Liver (tissue), 9 donors: ENCODE measurements around the gene FNBP1. TPM values are rescaled to one million over a fixed set of nuclear protein-coding genes. Genes with fewer than 3 reads are reported as not detected.

Experiments
- DNase-seq: peaks from one replicate; pipeline ENCODE4 v3.0.0-alpha.2; 2017; ENCODE audit warnings: low spot score
- H3K27ac ChIP-seq, 2 donors: one replicate each; pipeline ENCODE4 v1.7.0; 2013; ENCODE audit warnings: inconsistent platforms in 2 of 2, low read length in 2 of 2, control low read depth in 1 of 2, low read depth in 1 of 2, mild to moderate bottlenecking in 1 of 2
- H3K27me3 ChIP-seq, 4 donors: one replicate each; pipeline versions ENCODE4 v1.6.1 to v1.7.0; 2013; ENCODE audit warnings: low read length in 3 of 4, inconsistent platforms in 1 of 4, mild to moderate bottlenecking in 1 of 4, moderate library complexity in 1 of 4; ENCODE audit not compliant: control insufficient read depth in 4 of 4, insufficient read depth in 4 of 4
- H3K36me3 ChIP-seq, 4 donors: one replicate each; pipeline versions ENCODE4 v1.6.1 to v1.7.0; 2013; ENCODE audit warnings: low read length in 3 of 4, mild to moderate bottlenecking in 3 of 4, low read depth in 1 of 4, moderate library complexity in 1 of 4; ENCODE audit not compliant: control insufficient read depth in 4 of 4, insufficient read depth in 3 of 4
- H3K4me1 ChIP-seq, 4 donors: one replicate each; pipeline versions ENCODE4 v1.6.1 to v1.7.0; 2013; ENCODE audit warnings: low read length in 3 of 4, mild to moderate bottlenecking in 3 of 4, moderate library complexity in 1 of 4; ENCODE audit not compliant: control insufficient read depth in 4 of 4, insufficient read depth in 4 of 4
- H3K4me3 ChIP-seq, 3 donors: one replicate each; pipeline versions ENCODE4 v1.6.1 to v1.7.0; 2013; ENCODE audit warnings: low read length in 3 of 3, control low read depth in 1 of 3, low read depth in 1 of 3, mild to moderate bottlenecking in 1 of 3
- H3K9ac ChIP-seq, 2 donors: one replicate each; pipeline ENCODE4 v1.7.0; 2013; ENCODE audit warnings: low read length in 2 of 2, mild to moderate bottlenecking in 2 of 2, moderate library complexity in 2 of 2, control low read depth in 1 of 2, low read depth in 1 of 2
- H3K9me3 ChIP-seq, 4 donors: one replicate each; pipeline versions ENCODE4 v1.6.1 to v1.7.0; 2013; ENCODE audit warnings: low read length in 3 of 4; ENCODE audit not compliant: control insufficient read depth in 4 of 4
- EGR1 ChIP-seq, 2 donors: IDR thresholded peaks; 2 replicates each; pipeline ENCODE4 v1.6.1; 2016 to 2018; ENCODE audit warnings: antibody characterized with exemption in 2 of 2, low read depth in 2 of 2
- FOXA1 ChIP-seq: IDR thresholded peaks from 2 replicates; pipeline ENCODE4 v1.6.1; 2016; ENCODE audit warnings: antibody characterized with exemption
- FOXA2 ChIP-seq: IDR thresholded peaks from 2 replicates; pipeline ENCODE4 v1.6.1; 2016; ENCODE audit warnings: antibody characterized with exemption
- GABPA ChIP-seq, 2 donors: IDR thresholded peaks in 1 of 2; conservative IDR thresholded peaks in 1 of 2; 2 replicates each; pipeline ENCODE4 v1.6.1; 2016; ENCODE audit warnings: antibody characterized with exemption in 2 of 2, mild to moderate bottlenecking in 1 of 2, moderate library complexity in 1 of 2
- HNF4A ChIP-seq, 2 donors: conservative IDR thresholded peaks; 2 replicates each; pipeline ENCODE4 v1.6.1; 2016; ENCODE audit warnings: antibody characterized with exemption in 2 of 2, mild to moderate bottlenecking in 2 of 2
- HNF4G ChIP-seq: IDR thresholded peaks from 2 replicates; pipeline ENCODE4 v1.6.1; 2016; ENCODE audit warnings: antibody characterized with exemption
- JUND ChIP-seq, 2 donors: IDR thresholded peaks; 2 replicates each; pipeline ENCODE4 v1.6.1; 2016; ENCODE audit warnings: antibody characterized with exemption in 2 of 2
- NR2F2 ChIP-seq: IDR thresholded peaks from 2 replicates; pipeline ENCODE4 v1.6.1; 2016; ENCODE audit warnings: antibody characterized with exemption
- RAD21 ChIP-seq, 2 donors: IDR thresholded peaks; 2 replicates each; pipeline ENCODE4 v1.6.1; 2016; ENCODE audit warnings: antibody characterized with exemption in 2 of 2, mild to moderate bottlenecking in 2 of 2
- RXRA ChIP-seq, 2 donors: IDR thresholded peaks; 2 replicates each; pipeline ENCODE4 v1.6.1; 2017 to 2018; ENCODE audit warnings: antibody characterized with exemption in 2 of 2, mild to moderate bottlenecking in 1 of 2
- SP1 ChIP-seq: IDR thresholded peaks from 2 replicates; pipeline ENCODE4 v1.6.1; 2018; ENCODE audit warnings: antibody characterized with exemption, mild to moderate bottlenecking
- TAF1 ChIP-seq: conservative IDR thresholded peaks from 2 replicates; pipeline ENCODE4 v1.6.1; 2016; ENCODE audit warnings: antibody characterized with exemption, mild to moderate bottlenecking
- YY1 ChIP-seq: IDR thresholded peaks from 2 replicates; pipeline ENCODE4 v1.6.1; 2016; ENCODE audit warnings: antibody characterized with exemption, mild to moderate bottlenecking
- WGBS: extraction: QIAGEN DNeasy Blood & Tissue Kit; methylation state at CpG from one replicate; pipeline ENCODE4 v1.1.7; 2013; 5-methylcytosine and 5-hydroxymethylcytosine counted together
- polyA plus RNA-seq, 2 donors: library from polyadenylated mRNA; stranded (reverse) in 1 of 2; unstranded in 1 of 2; fragments of 200-250 nt in 1 of 2; fragments of >200 nt in 1 of 2; fragmentation: Nextera tagmentation in 1 of 2; extraction: Ambion mirVana in 1 of 2; gene quantifications; one replicate each; pipeline versions ENCODE4 v1.2.1 to v1.2.3, GENCODE V29; 2013 to 2015
- total RNA-seq, 2 donors: library from RNA; depleted of rRNA; stranded (reverse); fragments of >200 nt; gene quantifications; one replicate each; pipeline ENCODE4 v1.2.3, GENCODE V29; 2014
- TF ChIP-seq, protein P1 (sequence below): IDR thresholded peaks from 2 replicates; pipeline ENCODE4 v1.6.1; 2016; ENCODE audit warnings: antibody characterized with exemption
- TF ChIP-seq, protein P2 (sequence below): IDR thresholded peaks from 2 replicates; pipeline ENCODE4 v1.6.1; 2016; ENCODE audit warnings: antibody characterized with exemption
- TF ChIP-seq, protein P3 (sequence below): IDR thresholded peaks from 2 replicates; pipeline ENCODE4 v1.6.1; 2016; ENCODE audit warnings: antibody characterized with exemption, mild to moderate bottlenecking
- TF ChIP-seq, protein P4 (sequence below): fragments of 150-350 bp; IDR thresholded peaks from 2 replicates; pipeline ENCODE4 v1.5.1; 2017; ENCODE audit warnings: improper control_type of control experiment, low read depth, low read length; ENCODE audit not compliant: missing input control
- donor health status: healthy.
- donor health status: healthy.
- donor health status: healthy.
- donor health status: healthy.
- donor health status: healthy.

FNBP1 gene
- total and polyA plus RNA-seq, 4 donors = 6.6 to 15.6 (median 12.3) TPM

DNA sequence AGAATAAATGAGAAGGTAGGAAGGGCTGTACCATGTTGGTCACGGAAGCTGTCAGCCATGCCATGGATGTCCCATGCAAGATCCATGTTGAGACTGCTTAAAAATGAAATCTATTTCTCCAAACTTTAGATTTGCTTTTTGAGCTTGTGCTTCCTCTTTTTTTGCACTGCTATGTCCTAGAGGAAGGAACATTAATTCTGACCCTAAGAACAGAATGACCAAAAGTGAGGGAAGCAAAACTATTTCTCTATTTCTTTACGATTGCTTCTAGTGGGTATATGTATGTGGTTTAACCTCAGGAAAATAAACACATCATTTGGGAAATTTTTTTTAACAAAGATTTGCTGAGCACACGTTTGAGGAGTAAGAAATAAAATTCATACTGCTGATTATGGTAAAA lies 123.1 kb downstream of the FNBP1 start:
- no peak for TF ChIP-seq FOXA1
- TF ChIP-seq, protein P1, sequence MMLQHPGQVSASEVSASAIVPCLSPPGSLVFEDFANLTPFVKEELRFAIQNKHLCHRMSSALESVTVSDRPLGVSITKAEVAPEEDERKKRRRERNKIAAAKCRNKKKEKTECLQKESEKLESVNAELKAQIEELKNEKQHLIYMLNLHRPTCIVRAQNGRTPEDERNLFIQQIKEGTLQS = no peak
- no peak for TF ChIP-seq NR2F2
- no peak for TF ChIP-seq RAD21 (IDR thresholded peaks at IDR 0.05)
- no peak for TF ChIP-seq EGR1 (IDR thresholded peaks at IDR 0.05; ENCODE audit: low read depth in 2 of 2)
- TF ChIP-seq YY1 = no peak
- TF ChIP-seq JUND (IDR thresholded peaks at IDR 0.05) = no peak
- TF ChIP-seq RXRA (IDR thresholded peaks at IDR 0.05) = no peak
- 84% methylated on average over 3 of the region's 3 CpGs for WGBS
- Histone ChIP-seq H3K27me3 (no peaks in the 10 kb centered on the region), H3K36me3 (peaks cover 0 to 19% (median 10%) of the 10 kb centered on the region in 4 donors), H3K9ac (no peak overlapping the region), H3K4me1 (no peaks in the 10 kb centered on the region), H3K27ac (no peak overlapping the region), H3K4me3 (no peak overlapping the region), H3K9me3 (no peaks in the 10 kb centered on the region)
- no peak for DNase-seq

GRCh38 chr9:129919277-129919676 lies 123.7 kb downstream of the FNBP1 start:
- Histone ChIP-seq H3K36me3 (peaks cover 0 to 13% (median 7%) of the 10 kb centered on the region in 4 donors), H3K27ac (no peak overlapping the region), H3K9ac (no peak overlapping the region), H3K9me3 (no peaks in the 10 kb centered on the region), H3K4me3 (no peak overlapping the region), H3K4me1 (no peaks in the 10 kb centered on the region), H3K27me3 (no peaks in the 10 kb centered on the region)
- 60% methylated on average over 3 of the region's 3 CpGs for WGBS
- TF ChIP-seq, protein P2, sequence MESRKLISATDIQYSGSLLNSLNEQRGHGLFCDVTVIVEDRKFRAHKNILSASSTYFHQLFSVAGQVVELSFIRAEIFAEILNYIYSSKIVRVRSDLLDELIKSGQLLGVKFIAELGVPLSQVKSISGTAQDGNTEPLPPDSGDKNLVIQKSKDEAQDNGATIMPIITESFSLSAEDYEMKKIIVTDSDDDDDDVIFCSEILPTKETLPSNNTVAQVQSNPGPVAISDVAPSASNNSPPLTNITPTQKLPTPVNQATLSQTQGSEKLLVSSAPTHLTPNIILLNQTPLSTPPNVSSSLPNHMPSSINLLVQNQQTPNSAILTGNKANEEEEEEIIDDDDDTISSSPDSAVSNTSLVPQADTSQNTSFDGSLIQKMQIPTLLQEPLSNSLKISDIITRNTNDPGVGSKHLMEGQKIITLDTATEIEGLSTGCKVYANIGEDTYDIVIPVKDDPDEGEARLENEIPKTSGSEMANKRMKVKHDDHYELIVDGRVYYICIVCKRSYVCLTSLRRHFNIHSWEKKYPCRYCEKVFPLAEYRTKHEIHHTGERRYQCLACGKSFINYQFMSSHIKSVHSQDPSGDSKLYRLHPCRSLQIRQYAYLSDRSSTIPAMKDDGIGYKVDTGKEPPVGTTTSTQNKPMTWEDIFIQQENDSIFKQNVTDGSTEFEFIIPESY = no peak
- TF ChIP-seq RAD21 (IDR thresholded peaks at IDR 0.05) = no peak
- no peak for TF ChIP-seq RXRA (IDR thresholded peaks at IDR 0.05)
- TF ChIP-seq SP1 = no peak
- no peak for TF ChIP-seq NR2F2
- TF ChIP-seq, protein P3, sequence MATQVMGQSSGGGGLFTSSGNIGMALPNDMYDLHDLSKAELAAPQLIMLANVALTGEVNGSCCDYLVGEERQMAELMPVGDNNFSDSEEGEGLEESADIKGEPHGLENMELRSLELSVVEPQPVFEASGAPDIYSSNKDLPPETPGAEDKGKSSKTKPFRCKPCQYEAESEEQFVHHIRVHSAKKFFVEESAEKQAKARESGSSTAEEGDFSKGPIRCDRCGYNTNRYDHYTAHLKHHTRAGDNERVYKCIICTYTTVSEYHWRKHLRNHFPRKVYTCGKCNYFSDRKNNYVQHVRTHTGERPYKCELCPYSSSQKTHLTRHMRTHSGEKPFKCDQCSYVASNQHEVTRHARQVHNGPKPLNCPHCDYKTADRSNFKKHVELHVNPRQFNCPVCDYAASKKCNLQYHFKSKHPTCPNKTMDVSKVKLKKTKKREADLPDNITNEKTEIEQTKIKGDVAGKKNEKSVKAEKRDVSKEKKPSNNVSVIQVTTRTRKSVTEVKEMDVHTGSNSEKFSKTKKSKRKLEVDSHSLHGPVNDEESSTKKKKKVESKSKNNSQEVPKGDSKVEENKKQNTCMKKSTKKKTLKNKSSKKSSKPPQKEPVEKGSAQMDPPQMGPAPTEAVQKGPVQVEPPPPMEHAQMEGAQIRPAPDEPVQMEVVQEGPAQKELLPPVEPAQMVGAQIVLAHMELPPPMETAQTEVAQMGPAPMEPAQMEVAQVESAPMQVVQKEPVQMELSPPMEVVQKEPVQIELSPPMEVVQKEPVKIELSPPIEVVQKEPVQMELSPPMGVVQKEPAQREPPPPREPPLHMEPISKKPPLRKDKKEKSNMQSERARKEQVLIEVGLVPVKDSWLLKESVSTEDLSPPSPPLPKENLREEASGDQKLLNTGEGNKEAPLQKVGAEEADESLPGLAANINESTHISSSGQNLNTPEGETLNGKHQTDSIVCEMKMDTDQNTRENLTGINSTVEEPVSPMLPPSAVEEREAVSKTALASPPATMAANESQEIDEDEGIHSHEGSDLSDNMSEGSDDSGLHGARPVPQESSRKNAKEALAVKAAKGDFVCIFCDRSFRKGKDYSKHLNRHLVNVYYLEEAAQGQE = no peak
- no peak for TF ChIP-seq FOXA1
- DNase-seq = no peak

DNA sequence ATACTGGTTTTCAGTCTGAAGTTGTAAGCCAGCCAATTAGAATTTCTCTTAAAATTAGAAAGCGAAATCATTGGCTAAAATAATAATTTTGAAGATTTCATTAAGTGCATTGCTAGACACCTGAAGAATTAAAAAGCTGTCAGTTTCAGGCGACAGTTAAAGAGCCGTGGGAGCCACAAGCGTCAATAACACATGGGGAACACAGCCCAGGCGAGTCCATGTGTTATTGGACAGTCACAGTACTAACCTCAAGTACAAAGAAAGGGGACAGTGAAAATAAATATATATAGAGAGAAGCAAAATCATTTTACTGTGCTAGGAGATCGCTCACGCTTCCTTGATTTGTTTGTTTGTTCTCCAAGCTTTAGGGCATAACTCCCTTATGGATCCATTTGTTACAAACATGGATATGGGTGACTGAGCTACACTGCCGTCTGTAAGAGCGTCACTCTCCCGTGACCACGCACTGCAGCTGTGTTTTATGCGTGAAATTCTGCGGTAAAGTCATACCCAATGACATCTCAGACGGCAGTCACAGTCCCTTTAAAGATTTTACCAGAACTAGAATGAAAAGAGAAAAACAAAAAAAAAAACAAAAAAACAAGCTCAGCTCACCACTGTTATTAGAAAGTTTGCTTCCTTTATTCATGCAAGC lies 124.6 kb downstream of the FNBP1 start:
- DNase-seq = no peak
- 97% methylated on average over 14 of the region's 14 CpGs for WGBS
- Histone ChIP-seq H3K27me3 (no peaks in the 10 kb centered on the region), H3K9me3 (no peaks in the 10 kb centered on the region), H3K27ac (no peak overlapping the region), H3K9ac (no peak overlapping the region), H3K36me3 (peaks cover 0 to 7% (median 3%) of the 10 kb centered on the region in 4 donors), H3K4me3 (no peak overlapping the region), H3K4me1 (no peaks in the 10 kb centered on the region)
- TF ChIP-seq, protein P4, sequence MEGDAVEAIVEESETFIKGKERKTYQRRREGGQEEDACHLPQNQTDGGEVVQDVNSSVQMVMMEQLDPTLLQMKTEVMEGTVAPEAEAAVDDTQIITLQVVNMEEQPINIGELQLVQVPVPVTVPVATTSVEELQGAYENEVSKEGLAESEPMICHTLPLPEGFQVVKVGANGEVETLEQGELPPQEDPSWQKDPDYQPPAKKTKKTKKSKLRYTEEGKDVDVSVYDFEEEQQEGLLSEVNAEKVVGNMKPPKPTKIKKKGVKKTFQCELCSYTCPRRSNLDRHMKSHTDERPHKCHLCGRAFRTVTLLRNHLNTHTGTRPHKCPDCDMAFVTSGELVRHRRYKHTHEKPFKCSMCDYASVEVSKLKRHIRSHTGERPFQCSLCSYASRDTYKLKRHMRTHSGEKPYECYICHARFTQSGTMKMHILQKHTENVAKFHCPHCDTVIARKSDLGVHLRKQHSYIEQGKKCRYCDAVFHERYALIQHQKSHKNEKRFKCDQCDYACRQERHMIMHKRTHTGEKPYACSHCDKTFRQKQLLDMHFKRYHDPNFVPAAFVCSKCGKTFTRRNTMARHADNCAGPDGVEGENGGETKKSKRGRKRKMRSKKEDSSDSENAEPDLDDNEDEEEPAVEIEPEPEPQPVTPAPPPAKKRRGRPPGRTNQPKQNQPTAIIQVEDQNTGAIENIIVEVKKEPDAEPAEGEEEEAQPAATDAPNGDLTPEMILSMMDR = no peak
- TF ChIP-seq TAF1 (no peak), SP1 (no peak), RXRA (IDR thresholded peaks at IDR 0.05) (no peak), NR2F2 (no peak), YY1 (no peak), EGR1 (IDR thresholded peaks at IDR 0.05; ENCODE audit: low read depth in 2 of 2) (no peak), HNF4A (conservative IDR thresholded peaks at IDR 0.05) (no peak), HNF4G (no peak), FOXA2 (no peak), JUND (IDR thresholded peaks at IDR 0.05) (no peak), GABPA (IDR thresholded peaks at IDR 0.05 in 1 of 2, conservative IDR thresholded peaks at IDR 0.05 in 1 of 2) (no peak), RAD21 (IDR thresholded peaks at IDR 0.05) (no peak)
- TF ChIP-seq, protein P2 = no peak
